Left lobe of liver (tissue), 2 donors: ENCODE data around the gene STK32B. TPM values are rescaled to one million over a fixed set of nuclear protein-coding genes. Genes with fewer than 3 reads are reported as not detected.
A peak's percentile ranks its signal among the peaks of the same experiment; 100 is the strongest.

Experiments used
- ATAC-seq: fragments of 200-7000 bp; cut with Tn5 transposase; one replicate; pipeline ENCODE4 v1.9.1; 2020; ENCODE audit warnings: mild to moderate bottlenecking, moderate library complexity
- DNase-seq: peaks from one replicate; pipeline ENCODE4 v3.0.0-alpha.2; 2020; ENCODE audit warnings: low spot score
- total RNA-seq: library from RNA; stranded (reverse); gene quantifications from one replicate; pipeline ENCODE4 v1.2.1, GENCODE V29; 2021
- donor health status: DM: no; HTN: no; CAD: no; lungs with moderate emphysema.
- donor health status: DM: no; HTN: yes; CAD: no.

The STK32B gene
- total RNA-seq, 1 donor from 2014 or later, result 0.25 TPM

DNA sequence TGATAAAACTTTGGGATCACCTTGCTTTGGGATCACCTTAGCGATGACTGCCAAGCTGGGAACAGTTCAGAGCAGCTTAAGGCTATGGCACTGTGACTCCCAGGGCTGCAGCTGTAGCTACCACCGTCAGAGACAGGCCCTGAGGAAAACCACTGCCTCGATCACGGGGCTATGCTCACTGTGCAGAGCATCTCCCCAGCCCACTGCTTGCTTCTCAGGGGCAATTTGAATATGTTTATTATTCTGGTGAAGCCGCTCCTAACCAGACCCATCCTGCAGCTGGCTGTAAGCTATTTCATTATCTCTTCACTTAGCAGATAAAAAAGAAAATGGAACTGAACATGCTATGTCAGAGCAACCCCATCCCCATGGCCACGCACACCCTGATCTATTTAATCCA, 328.6 kb downstream of the STK32B start:
- ATAC-seq, result no peak
- no peak for DNase-seq

DNA sequence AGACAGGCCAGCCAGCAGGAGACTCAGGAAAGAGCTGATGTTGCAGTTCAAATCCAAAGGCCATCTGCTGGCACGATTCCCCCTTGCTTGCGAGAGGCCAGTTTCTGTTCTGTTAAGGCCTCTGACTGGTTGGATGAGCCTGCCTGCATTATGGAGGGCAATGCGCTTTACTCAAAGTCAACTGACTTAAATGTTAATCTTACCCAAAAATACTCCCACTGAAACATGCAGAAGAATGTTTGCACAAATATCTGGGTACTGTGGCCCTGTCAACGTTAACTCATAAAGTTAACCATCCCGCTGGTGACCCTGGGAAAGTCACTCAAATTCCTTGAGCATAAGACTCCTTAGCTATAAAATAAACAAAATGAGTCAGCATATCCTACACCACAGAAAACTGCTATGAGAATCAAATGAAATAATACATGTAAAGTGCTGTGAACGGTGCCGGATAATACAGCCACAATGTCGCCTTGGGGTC, 330.7 kb downstream of the STK32B start:
- DNase-seq (no peak), ATAC-seq (no peak)

DNA sequence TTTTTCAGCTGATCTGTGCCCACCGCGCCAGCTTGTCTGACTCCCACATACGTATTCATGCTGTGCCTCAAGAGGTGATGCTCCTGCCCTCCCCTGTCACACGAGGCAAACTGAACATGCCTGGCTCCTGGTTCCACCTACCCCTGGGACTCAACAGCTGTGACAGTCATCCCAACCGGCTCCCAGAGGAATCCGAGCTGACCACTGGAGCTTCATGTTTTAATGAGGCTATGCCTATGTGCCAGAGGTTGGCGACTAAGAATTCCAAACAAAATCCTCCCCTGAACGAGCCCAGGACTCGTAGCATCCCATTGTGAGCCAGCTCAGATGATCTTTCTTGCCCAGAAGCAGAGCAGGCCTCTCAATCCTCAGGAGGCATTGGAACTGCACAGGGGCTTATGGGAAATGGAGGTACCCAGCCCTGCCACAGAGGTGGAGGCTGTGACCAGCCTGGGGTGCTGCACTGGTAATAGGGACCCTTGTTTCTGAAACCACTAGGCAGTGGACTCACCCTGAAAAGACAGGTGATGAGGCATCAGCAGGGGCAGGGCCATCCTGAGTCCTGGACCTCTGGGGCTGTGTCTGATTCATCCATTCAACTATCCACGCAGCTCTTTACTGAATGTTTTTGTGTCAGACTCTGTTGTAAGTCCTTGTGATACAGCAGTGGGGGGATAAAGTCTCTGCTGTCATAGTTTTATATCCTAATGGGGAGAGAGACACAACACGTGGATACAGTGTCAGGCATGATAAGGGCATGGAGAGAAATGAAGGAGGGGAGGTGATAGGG, 332.1 kb downstream of the STK32B start:
- no peak for ATAC-seq
- DNase-seq, result no peak

DNA sequence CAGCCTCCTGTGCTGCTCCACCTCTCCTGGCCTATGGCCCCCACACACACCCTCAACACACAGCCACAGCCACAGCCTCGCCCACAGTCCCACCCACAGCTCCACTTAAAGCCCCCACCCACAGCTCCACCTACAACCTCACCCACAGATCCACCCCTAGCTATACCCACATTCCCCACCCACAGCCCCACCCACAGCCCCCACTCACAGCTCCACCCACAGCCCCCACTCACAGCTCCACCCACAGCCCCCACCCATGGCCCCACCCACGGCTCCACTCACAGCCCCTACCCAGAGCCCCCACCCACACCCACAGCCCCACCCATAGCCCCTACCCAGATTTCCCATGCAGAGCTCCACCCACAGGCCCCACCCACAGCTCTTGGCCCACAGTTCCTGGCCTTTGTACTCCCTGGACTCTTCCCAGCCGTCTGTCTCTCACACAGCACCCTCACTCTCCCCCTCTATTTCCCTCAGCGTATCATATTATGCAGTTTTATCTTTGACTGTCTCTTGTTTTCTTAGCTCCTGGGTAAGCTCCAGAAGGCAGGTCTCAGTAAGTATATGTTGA, 334.5 kb downstream of the STK32B start:
- no peak for DNase-seq

DNA sequence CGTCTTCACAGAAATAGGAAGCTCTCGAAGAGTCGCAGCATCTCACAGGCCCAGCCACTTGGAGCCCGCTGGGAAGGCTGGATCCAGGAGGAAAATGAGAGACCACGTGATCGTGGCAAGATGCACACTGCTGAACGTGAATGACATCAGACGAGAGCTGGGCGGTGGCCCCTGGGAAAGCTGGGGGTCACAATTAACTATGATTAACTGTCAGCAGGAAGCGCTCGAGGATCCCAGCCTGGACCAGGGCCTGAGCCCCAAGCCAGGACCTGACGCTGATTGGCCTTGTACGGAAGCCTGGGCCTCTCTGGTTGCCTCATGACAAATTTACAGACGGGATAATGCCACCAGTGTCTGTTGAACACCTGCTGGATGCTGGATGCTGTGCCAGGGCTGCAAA, 335.6 kb downstream of the STK32B start:
- no peak for ATAC-seq
- DNase-seq, result no peak

More for the DNA sequence above, 334.5 kb downstream of the STK32B start:
- ATAC-seq, result peak; percentile 85

DNA sequence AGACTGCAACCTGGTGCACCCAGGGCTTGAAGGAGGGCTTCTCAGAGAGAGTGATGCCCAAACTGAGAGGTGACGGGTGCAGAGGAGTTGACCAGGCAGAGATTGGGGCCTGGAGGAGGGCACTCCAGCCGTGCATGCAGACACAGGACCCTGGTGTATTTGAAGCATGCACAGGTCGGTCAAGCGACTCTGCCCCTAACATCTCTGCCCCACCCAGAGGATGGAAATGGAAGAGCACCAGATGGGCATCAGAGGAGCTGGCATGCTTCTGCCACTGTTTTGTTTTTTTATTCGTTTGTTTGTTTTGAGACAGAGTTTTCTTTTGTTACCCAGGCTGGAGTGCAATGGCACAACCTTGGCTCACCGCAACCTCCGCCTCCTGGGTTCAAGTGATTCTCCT, 336.2 kb downstream of the STK32B start:
- no peak for ATAC-seq
- no peak for DNase-seq

DNA sequence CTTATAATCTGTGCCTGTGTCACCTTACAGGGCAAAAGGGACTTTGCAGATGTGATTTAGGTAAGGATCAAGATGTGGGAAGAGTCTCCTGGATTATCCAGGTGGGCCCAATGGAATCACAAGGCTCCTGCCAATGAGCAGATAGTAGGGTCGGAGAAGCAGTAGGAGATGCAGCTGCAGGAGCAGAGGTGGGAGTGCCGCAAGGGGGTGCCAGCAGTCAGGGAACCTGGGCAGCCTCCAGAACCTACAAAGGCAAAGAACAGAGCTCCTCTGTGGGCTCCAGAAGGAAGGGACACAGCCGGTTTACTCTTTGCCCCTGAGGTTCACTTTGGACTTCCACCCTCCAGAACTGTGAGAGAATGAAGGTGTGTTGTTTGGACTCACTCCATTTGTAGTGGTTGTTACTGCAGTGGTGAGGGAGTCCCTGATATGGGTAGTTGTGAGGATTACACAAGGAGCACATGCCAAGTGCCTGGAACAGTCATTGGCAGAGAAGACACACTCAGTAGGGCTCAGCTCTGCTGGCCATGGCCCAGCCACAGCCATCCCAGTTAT, 338.6 kb downstream of the STK32B start:
- ATAC-seq (no peak), DNase-seq (no peak)

DNA sequence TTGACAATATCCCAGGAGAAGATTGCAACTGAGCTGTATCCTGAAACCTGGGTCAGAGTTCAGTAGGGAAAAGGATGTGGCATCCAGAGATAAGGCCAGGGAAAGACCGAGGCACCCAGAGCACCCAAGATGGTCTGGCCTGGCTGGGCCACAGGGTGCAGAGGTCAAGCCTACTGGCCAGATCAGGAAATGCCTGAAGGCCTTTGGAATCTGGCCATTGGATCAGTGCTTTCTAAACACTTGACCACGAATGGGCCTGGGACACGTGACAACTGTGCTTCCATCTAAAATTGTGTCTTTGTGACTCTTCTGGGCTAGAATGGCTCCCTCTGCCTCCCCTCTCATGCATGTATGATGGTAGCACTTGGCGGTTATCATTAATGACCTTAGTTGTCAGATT, 340.2 kb downstream of the STK32B start:
- ATAC-seq (peak; percentile 59), DNase-seq (no peak)

DNA sequence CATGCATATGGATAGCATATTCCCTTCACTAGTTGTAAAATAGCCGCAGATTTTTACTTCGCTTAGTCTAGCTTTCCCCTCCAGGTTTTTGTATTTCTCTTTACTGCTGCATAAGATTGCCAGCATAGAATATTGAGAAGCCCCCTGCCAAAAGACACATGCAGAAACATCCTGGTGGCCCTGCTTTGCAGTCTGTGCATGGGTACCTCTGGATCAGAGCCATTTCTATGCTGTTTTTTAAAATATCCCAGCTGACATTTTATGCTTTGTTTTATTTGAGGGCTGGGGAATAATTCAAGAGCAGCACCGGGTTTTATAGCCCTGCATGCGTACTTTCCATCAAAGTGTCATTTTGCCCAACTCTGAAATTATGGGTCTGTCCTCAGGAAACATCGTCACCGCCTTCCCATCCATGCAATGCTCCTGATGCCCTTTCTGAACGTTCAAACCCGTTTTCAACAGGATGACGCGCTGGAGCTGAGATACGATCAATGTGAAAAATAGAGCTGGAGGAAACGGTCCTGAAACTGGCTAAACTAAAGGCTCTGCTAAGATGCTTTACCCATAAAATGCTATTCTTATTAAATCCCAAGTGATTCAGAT, 342.7 kb downstream of the STK32B start:
- ATAC-seq, result no peak

DNA sequence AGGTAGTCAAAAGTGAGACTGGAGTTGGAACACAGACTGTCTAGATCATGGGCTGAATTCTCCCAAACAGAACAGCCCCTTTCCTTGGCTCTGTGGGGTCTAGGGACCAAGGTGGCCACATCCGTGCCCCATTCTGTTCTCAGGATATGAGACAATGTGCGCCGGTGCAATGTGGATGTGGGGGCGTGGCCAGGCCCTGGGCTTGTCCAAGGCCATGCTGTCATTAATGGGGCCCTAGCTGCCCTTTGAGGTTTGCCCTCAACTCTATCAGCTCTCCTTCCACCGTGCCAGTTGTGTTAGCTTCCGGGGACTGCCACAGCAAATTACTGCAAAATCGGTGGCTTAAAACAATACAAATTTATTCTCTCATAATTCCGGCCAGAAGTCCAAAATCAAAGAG, 344.5 kb downstream of the STK32B start:
- no peak for ATAC-seq
- no peak for DNase-seq

More for the DNA sequence above, 342.7 kb downstream of the STK32B start:
- no peak for DNase-seq

DNA sequence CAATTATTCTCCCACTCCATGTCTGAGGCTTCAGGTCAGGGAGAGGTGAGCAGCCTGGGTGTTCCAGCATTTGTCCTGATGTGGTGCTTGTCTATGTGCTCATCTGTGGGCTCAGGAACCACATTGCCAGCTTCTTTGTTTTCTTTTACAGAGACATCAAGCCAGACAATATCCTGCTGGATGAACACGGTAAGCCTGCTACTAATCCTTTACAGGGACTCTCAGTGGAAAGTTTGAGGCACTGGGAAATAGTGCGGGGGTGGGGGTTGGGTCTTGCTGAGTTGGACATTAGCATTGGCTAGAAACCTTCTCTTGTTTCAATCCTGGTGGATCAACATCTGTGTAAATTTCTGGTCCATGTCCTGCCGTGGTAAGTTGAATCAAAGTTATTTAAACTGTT, 346.8 kb downstream of the STK32B start:
- no peak for ATAC-seq

DNA sequence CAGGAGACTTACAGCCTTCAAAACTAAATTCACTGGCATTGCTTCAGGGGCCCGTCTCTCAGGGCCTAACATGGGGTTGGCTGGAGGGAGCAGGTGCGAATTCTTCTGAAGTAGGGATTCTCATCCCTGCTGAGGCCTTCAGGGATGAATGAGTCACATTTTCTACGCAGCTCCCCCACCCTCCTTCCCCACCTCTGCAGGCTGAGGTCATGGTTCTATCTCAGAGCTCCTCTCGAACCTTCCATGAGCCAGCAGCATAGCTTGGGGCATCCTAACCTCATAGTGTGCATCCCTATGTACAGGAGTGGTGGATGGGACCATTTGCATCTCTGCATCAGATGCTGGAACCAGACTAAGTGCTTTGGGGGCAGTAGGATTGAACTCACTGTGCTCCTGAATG, 347.8 kb downstream of the STK32B start:
- no peak for ATAC-seq

More for the DNA sequence above, 346.8 kb downstream of the STK32B start:
- DNase-seq, result no peak

DNA sequence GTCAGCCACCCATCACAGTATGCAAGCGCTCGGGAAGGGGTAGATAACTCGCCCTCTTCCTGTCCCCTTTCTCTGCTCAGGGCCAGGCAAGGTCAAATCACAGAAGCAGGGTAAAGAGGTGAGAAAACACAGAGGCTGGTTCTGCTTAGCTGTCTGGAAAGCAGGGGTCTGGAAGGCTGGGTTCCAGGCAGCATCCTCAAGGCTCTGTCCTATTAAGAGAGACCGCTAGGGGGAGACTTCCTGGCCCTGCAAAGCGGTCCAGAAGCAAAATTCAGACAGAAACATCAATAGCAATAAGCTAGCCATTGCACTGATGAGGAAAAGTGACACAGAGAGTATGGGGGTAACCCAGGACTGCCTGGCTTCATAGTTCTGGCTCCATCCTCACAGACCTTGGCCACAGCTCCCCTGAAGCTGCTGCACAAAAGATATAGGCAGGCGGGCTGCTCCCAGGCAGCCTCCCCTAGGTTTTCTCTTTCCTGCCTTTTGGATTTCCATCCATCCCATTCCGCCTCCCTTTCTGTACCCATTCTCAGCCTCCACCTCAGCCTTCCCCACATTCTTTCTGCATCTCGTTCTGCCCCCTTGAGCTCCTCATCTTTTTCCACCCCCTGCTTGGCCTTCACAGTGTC, 348.6 kb downstream of the STK32B start:
- DNase-seq, result no peak
- ATAC-seq, result peak; percentile 76

More for the DNA sequence above, 347.8 kb downstream of the STK32B start:
- no peak for DNase-seq

DNA sequence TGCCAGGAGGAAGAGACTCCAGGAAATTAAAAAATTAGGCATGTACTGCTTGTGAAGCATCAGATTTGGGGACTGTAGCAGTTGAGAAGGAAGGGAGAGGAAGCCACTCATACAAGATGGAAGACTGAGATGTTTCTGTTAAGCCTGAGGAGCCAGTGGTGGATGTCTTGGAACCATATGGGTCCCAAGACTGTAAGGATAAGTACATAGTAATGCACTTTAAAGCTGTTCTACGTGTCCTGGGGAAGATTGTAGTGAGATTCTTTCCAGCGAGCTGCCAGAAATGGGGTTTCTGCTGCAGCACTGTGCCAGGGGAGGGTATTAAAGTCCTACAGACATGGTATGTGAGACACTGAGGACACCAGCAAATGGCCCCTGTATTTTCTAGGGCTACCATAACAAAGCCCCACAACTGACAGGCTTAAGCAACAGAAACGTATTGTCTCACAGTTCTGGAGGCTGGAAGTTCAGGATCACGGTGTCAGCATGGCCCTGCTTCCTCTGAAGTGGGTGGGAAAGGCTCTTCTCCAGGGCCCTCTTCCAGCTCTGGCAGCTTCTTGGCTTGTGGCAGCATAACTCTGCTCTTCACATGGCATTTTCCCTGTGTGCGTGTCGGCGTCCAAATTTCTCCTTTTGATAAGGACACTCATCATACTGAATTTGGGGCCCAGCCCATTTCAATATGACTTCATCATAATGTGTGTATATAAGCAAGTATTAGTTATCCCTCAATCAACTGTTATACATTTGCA, 352.6 kb downstream of the STK32B start:
- ATAC-seq (no peak), DNase-seq (no peak)

DNA sequence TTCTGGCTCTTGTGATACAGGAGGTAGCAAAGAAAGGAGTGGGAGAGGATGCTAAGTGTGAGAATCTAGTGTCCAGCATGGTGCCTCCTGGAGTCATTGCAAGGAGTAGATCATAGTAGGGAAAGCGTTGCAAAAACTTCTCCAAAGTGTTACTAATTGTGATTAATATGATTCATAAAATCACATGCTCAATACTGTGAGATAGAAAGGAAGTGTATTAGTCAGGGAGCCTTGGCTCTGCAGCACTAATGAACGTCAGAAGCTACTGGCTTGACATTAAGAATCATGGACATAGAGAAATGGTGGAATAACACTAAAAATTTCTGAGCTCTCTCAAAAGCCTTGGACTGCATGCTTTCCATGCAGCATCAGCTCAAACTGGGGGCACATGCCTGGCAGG, 358.0 kb downstream of the STK32B start:
- DNase-seq (no peak), ATAC-seq (no peak)

DNA sequence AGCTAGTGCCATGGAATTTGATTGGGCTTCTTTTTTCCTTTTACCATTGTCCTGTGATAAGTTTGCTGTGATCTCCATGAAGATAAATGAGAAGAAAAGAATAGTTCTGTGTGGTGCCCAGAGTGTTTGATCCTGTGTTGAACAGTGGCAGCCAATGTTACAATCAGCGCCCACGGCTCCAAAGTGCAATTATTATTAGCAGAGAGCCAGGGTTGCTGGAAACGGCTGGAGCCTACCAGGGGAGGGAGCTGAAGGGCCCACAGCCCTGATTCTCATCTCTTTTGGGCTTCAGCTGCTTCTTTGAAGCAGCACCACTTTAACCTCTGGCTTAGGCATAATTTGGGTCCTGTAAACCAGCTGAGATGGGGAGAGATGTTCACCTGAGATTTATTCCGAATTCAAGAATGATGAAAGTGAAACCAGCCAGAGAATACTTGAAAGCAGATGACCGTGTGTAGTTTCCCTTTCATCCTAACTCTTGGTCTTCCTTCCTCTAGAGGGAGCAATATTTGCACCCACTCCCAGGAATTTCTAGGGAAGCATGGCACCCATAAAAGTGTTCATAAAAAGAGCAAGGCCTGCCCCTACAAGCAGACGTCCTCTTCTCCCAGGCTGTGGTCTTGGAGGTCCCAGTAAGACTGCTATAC, 358.8 kb downstream of the STK32B start:
- peak; percentile 97 for ATAC-seq
- no peak for DNase-seq

DNA sequence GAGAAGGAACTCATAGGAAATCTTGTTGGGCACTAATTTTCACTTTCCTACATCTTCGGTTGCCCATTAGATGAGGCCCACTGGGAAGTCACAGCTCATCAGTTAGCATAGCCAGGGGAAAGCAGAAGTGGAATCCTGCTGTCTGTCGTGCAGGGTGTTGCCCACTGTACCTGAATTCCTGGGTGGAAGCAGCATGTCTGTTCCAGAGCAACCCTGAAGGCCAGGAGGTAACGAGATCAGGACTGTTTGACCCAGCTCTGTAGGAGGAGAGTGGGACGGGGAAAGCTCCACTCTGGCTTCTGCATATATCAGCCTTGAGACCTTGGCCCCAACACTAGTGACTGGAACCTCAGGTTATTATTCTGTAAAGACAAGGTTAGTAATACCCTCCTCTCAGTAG, 361.0 kb downstream of the STK32B start:
- ATAC-seq (no peak), DNase-seq (no peak)

DNA sequence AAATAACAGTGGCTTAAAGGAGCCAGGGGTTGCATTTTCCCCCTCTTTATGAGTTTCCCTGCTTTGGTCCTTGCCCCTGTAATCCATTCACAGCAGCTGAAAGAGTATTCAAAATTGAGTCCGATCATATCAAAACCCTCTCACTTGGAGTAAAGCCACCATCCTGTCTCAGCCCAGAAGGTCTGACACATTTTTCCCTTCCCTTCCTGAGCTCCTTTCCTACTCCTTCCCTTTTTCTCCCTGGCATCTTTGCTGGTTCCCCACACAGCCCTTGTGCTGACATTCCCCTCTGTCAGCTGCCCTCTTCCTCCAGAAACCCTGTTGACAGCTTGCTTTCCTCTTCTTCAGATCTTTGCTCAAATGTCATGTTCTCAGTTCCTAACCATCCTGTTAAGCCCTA, 361.5 kb downstream of the STK32B start:
- DNase-seq, result no peak
- no peak for ATAC-seq

DNA sequence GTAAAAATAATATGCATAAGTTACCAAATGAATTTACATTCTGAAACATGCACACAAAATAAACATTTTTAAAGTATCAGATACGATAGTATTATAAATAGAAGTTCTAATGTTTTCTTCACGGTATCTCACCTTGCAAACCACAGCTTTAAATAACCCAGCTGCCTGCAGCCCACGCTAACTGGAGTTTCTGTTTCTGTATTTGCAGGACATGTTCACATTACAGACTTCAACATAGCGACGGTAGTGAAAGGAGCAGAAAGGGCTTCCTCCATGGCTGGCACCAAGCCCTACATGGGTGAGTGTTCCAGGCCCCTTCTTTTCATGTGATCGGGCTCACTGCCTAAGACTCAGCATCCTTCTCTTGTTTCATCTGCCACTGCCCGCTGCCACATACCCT, 365.4 kb downstream of the STK32B start:
- no peak for DNase-seq
- ATAC-seq, result no peak

DNA sequence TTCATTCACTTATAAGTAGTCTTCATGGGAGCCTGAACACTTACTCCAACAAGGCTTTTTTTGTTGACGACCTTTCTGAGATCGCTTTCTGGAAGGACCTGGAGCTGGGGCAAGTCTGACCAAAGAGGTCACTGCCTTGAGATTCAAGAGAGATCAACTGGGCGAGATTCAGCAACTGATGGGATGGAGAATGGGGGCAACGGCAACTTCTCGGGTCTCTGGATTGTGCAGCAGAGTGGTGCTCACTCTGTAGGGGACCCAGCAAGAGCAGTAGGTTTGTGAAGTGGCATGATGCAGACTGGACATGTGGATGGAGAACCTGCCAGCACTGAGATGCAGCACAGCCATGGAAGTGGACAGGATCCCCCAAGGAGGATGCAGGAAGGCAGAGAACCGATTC, 369.0 kb downstream of the STK32B start:
- DNase-seq (no peak), ATAC-seq (no peak)
